ENCODE measurements around the gene MLIP.
"Not testable (repeated sequence)": the region's sequence is repeated elsewhere in the genome, so short reads cannot be mapped to it uniquely, and the experiment has no call there.

Gene MLIP

DNA sequence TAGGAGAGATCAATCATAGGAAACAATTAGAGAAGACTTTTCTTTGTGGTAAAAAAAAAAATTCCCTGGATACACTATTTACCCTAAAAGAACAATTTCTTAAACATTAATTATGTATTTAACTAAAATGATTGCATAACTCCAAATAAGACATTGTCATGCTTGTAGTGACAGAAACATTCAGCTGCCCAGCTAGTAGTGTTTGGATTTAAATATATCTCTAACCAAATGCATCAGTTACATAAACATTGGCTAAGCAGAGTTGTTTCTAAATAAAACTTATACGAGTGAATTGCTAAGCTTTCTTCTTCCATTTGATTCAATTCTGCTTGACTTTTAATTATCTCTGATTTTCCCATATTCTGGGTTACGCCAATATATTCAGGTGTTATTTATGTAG lies 23.7 kb downstream of the MLIP start:
- DNase-seq (ENCODE audit: low read depth, low spot score), result no peak
- H3K4me3 ChIP-seq (ENCODE audit: low read length), result no peak overlapping the region

DNA sequence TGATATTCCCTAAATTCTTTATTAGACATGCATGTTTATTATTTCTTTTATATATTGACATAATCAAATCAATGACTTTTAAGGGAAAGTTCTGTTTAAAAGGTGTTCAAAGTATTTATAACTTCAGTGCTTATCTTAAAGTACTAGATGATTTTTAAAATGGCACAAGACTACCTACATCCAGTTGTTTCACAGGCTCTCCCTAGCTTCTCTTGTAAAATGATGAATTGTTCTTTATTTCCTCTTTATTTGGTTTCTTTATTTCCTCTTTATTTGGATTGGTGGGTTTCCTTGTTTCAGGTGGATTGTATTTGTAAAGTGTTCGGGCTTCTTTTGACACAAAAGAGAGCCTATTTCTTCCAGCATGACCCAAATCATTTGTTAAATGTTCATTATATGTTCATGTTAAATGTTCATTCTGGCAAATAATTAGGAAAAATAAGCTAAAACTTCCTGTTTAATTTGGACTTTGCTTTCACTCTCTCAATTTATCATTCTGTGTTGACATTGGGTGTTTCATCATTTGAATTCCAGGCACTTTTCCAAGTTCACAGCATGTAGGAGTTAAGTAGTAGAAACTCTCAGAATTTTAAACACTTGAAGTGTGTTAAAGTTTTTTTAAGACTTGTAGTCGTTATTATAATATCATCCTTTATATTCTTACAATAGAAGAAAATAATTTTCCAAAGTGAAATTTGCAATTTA lies 24.6 kb downstream of the MLIP start:
- H3K4me3 ChIP-seq (ENCODE audit: low read length), result no peak overlapping the region
- no peak for DNase-seq (ENCODE audit: low read depth, low spot score)

DNA sequence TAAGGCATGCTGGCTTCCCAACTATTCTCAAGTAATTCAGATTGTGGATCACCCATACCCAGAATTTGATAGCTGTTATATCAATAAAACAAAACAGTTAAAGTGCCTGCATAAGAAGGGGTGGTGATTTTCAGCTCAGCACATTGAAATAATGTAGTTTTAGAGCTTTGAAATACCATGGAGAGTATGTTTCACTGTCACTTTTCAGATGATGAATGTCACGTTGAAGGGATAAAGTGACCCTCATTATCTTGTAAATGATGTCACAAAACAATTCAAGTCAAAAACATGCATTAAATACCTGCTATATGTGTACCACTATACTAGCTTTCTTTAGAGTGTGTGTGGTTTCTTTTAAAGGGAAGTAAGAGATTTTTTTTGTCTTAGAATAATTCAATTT lies 27.6 kb downstream of the MLIP start:
- no peak overlapping the region for H3K4me3 ChIP-seq (ENCODE audit: low read length)
- no peak for DNase-seq (ENCODE audit: low read depth, low spot score)

DNA sequence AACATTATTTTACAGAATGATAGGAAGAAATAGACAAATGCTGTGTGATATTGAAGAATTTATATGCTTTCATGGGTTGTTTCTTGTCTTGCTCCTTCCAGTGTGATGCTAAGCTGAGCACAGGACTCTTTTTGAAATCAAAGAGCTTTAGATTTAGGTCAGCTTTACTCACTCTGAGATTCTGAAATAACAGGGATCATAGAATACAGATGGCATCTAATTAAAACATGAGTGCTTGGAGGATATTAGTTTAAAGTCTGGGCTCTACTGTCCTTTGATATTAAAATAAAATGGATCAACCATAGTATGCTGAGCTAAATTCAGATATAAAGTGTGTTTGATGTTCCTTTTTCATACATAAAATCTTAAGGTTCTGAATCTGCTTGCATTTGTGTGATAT lies 29.6 kb downstream of the MLIP start:
- DNase-seq (ENCODE audit: low read depth, low spot score), result no peak
- H3K4me3 ChIP-seq (ENCODE audit: low read length), result no peak overlapping the region

DNA sequence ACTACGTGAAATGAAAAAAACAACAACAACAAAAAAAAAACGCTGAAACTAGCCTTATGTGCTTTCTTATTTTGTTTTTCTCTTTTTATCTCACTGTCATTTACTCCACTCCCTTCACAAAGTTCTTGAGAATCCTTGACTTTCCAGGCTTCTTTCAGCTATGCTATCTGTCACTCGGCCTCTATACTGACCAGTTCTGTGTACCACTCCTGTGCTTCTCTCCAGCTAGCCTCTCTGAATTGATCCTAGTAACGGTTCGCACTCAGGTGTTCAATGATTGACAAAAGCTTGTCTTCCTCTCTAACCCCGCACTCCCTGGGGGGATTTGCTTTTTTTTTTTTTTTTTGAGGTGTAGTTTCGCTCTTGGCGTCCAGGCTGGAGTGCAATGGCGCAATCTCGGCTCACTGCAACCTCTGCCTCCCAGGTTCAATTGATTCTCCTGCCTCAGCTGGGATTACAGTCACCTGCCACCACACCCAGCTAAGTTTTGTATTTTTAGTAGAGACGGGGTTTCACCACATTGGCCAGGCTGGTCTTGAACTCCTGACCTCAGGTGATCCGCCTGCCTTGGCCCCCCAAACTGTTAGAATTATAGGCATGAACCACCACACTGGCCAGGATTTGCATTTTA lies 31.8 kb downstream of the MLIP start:
- no peak for DNase-seq (ENCODE audit: low read depth, low spot score)

DNA sequence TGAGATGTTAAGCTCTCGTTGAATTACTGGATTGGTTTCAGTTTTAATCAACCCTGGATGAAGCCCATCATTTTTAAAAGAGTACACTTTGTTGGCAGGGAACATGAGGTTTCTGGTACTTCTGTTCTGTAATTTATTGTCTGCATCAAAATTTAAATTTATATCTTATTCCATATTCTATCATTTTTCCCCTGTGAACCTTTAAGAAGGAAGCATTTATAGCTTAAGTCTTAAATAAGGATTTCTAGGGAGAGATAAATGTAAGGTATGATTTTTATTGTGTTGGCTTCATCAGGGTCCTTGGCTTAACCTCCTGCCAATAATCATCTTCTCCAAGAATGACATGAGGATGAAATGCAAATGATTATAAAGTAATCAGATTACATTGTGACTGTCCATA lies 40.6 kb downstream of the MLIP start:
- no peak overlapping the region for H3K4me3 ChIP-seq (ENCODE audit: low read length)
- no peak for DNase-seq (ENCODE audit: low read depth, low spot score)

More for the DNA sequence above, 31.8 kb downstream of the MLIP start:
- H3K4me3 ChIP-seq (ENCODE audit: low read length), result no peak overlapping the region

DNA sequence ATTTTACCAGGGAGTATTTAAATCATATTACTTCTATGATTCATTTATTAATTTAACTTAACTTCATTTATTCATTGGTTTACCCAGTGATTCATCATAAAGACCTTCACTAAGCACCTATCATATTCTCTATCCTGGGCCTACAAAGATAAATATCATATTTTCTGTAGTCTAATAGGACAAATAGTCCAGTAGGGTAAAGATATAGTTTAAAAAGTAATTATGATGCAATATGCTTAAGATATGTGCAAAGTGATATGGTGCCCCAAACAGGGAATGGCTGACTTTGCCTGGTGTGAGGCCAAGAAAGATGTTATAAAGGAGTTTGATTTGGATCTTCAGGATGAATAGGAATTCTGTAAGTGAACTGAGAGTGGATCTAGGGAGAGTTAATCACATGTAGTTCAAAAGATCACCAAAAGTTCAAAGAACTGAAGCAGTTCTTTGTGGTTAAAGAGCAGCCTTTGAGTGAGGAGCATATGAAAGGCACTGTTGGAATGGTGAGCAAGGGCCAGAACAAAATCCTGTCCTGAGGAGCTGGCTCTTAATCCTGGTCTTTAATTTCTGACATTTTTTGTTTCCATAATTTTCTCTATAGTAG lies 45.5 kb downstream of the MLIP start:
- no peak overlapping the region for H3K4me3 ChIP-seq (ENCODE audit: low read length)
- DNase-seq (ENCODE audit: low read depth, low spot score), result no peak

DNA sequence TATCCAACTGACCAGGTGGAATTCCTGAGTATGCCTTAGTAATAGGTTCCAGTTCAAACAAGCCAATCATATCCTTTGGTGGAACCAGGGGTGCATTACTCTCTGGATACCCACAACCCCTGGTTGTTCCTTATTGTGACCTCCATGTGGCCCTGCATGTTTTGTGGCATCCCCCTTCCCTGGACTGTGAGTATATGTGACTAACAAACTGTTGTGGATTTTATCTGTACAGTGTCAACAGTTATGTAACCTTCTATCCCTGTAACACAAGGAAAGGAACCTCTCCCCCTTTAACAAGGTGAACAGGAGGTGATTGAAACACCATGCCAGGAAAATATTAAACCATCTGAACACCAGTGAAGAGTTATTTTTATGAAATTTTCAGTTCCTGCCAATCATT lies 46.2 kb downstream of the MLIP start:
- H3K4me3 ChIP-seq (ENCODE audit: low read length), result no peak overlapping the region
- no peak for DNase-seq (ENCODE audit: low read depth, low spot score)

DNA sequence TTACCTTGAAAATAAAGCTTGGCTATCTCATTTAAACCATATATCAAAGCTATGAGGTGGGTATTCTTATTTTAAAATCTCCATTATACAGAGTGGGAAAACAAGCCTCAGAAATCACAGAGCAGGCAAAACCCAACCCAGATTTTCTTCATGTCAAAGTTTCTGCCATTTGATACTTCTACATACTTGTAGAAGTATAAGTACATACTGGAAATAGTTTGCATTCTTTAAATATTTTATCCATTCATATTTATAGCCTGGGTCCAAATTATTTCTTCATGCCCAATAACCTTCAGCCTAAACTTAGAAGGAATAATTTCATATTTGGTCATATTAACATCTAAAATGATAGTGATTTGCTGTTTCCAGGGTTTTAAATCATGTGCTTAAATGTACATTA lies 61.8 kb downstream of the MLIP start:
- DNase-seq (ENCODE audit: low read depth, low spot score), result no peak
- H3K4me3 ChIP-seq (ENCODE audit: low read length), result no peak overlapping the region

DNA sequence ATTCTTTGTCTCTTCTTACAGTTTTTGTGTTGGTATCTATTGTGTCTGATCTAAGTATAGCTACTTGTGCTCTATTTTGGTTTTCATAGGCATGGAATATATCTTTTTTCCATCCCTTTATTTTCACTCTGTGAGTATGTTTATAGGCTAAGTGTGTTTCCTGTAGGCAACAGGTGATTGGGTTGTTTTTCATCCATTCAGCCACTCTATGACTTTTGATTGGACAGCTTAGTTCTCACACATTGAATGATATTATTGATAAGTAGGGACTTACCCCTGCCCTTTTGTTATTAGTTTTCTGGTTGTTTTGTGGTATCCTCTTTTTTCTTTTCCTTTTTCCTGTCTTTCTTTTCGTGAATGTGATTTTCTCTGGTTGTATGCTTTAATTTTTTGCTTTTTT lies 67.9 kb downstream of the MLIP start:
- H3K4me3 ChIP-seq (ENCODE audit: low read length), result no peak overlapping the region
- DNase-seq (ENCODE audit: low read depth, low spot score), result no peak

DNA sequence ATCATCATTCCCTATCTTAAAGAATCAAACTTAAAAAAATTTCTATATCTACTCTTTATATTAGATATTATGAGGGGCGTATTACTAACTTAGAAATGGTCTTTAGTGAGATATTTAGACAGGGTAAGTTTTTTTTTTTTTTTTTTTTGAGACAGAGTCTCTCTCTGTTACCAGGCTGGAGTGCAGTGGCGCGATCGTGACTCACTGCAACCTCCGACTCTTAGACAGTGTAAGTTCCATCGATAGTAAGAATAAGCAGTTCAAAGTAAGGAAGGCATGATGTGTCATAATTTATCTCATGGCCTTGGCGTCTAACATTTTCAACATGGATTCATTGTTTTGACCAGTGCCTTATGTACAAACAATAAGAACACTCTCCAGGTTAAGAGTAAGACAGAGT lies 72.4 kb downstream of the MLIP start:
- H3K4me3 ChIP-seq (ENCODE audit: low read length), result no peak overlapping the region
- DNase-seq (ENCODE audit: low read depth, low spot score), result no peak

DNA sequence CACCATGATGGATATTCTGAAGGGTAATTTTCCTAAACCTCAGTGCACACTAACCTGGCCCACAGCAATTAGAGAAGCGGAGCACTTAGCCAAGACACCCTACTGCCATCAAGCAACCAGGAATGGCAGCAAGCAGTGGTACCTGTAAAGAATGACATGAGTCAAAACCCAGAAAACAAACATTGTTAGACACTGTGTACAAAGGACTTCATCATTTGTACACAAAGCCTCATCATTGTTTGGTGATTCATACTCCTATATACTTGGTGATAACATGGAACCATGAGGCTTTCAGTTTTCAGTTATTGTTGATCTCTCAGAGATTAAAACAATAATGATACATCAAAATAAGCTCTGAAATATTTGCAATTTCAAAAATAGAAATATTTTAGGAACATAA lies 74.6 kb downstream of the MLIP start:
- no peak for DNase-seq (ENCODE audit: low read depth, low spot score)
- H3K4me3 ChIP-seq (ENCODE audit: low read length), result no peak overlapping the region

DNA sequence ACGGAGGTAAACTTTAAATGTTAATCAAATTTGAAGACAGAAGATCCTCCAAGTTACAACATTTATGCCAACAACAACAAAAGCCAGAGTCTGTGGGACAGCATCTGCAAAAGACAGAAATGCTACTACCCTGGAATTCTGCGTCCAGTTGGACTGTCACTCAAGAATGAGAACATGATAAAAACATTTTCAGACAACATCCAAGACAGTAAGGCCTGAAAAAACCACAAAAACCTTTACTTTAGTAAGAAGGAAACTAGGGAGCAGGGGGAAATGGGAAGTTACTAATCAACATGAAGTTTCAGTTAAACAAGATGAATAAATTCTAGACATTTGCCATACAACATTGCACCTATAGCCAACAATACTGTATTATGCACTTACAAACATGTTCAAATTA lies 77.6 kb downstream of the MLIP start:
- H3K4me3 ChIP-seq (ENCODE audit: low read length), result no peak overlapping the region
- no peak for DNase-seq (ENCODE audit: low read depth, low spot score)

DNA sequence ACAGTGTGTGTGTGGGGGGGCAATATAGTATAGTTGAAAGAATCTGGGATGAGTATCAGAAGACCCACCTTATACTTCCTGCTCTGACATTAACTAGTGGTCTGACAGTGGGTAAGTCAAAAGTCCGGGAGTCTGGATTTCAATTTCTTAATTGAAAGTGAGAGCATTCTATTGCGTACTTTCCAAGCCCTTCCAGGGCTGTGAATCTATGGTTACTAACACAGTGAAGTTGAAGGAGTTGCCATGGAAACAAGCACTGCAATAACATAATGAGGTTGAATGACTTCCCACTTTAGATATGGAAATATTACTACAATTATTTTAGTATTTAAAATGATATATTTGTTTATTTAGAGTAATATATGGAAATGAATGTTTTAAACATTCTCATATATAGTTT lies 80.2 kb downstream of the MLIP start:
- H3K4me3 ChIP-seq (ENCODE audit: low read length), result no peak overlapping the region
- no peak for DNase-seq (ENCODE audit: low read depth, low spot score)

DNA sequence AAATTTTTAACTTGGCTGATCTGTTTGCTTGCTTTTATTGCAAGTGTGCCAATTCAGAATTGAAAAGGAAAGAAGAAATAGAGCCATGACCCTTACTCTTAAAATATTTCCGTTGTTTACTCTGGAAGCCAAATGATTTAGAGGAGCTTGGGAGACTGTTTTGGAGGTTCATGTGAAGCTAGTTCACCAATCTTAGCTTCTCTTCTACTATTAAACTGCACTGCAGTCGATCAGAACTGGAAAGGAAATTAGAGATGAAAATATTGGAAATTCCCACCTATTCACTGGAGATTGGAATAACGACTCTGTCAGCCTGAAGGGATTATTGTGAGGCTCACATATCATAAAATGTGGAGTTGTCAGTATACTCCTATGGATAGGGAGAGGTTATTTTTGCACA lies 81.8 kb downstream of the MLIP start:
- H3K4me3 ChIP-seq (ENCODE audit: low read length), result no peak overlapping the region
- DNase-seq (ENCODE audit: low read depth, low spot score), result no peak

DNA sequence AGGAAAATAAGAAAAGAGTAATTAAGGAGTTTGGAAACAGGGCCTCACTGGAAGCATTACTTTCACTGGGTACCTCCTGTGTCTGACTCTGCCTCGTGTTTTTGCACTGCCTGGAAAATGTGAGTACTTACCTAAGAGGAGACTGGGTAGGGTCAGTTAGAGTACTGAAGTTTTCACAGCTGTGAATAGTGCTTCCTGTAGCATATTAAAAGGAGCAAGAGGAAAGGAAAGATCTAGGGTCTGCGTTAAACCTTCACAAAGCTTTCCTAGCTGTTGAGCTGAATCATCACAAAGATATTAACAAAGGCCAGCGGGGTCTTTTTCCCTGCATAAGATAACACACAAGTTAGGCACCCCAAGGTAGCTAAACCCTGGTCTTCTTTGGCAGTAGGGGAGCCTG lies 82.3 kb downstream of the MLIP start:
- no peak overlapping the region for H3K4me3 ChIP-seq (ENCODE audit: low read length)
- no peak for DNase-seq (ENCODE audit: low read depth, low spot score)

DNA sequence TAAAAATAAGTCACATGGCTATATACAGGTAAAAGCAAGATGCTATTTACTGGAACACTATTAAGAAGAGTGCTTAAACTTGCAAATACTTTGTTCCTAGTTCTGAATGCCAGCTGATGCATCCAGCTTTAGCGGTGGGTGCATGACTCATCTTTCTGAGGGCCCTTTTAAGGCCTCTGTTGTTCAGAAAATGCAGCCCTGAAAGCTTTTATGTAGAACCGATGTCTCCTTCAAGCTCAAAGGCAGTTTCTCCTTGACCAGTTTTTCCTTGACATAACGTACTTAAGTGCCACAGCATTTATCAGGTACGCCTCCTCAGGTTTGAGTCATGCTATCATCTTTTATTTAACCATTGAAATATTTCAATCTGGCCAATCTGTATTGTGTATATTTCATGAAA lies 82.8 kb downstream of the MLIP start:
- DNase-seq (ENCODE audit: low read depth, low spot score), result no peak
- H3K4me3 ChIP-seq (ENCODE audit: low read length), result no peak overlapping the region

DNA sequence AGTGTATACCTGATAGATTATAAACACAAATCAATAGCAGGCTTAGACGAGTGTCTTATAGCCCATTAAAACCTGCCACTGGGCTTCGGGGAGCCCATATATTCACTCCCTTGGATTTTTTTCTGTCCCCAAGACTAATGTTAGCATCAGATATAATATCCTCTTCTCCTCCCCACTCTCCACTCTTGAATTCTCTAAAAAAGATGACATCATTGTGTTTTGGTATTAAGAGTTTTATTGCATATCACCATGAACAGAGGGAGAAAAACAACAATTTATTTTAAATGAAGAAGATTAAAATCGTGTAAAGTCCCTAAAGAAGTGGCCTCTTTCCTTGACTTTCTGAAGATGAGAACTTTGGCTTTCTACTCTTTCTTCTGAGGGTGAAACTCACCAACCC lies 84.4 kb downstream of the MLIP start:
- no peak for DNase-seq (ENCODE audit: low read depth, low spot score)
- no peak overlapping the region for H3K4me3 ChIP-seq (ENCODE audit: low read length)

DNA sequence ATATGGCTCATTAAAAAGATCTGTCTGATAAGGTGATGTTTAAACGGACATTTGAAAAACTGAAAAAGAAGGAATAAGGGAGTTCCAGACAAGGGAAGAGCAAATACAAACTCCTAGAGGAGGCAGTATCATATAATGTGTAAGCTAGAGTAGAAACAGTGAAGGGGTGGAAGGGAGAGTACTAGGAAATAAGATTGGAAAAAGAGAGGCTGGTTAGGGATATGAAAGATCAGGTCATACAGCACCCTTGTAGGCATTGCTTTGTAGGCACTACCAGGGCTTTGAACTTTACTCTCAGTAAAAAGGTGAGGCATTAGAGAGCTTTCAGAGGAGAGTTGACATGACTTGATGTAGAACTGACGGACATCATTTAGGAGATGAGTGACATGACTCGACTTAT lies 85.7 kb downstream of the MLIP start:
- no peak overlapping the region for H3K4me3 ChIP-seq (ENCODE audit: low read length)
- no peak for DNase-seq (ENCODE audit: low read depth, low spot score)

DNA sequence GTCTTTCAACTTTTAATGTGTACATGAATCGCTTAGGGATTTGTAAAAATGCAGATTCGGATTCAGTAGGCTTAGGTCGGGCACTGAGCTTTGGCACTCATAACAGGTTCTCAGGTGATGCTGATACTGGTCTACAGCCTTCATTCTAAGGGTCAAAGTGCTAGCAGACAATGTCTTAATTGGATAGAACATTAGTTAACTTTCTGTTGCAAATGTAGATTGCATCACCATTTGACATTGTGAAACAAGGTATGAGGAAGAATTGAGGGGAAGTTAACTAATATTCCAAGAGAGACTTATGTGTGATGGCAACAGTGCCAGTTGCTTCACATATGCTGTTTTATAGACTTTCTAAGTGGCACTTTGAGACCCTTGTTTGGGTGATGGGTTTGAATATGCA lies 86.9 kb downstream of the MLIP start:
- H3K4me3 ChIP-seq (ENCODE audit: low read length), result no peak overlapping the region
- DNase-seq (ENCODE audit: low read depth, low spot score), result no peak

DNA sequence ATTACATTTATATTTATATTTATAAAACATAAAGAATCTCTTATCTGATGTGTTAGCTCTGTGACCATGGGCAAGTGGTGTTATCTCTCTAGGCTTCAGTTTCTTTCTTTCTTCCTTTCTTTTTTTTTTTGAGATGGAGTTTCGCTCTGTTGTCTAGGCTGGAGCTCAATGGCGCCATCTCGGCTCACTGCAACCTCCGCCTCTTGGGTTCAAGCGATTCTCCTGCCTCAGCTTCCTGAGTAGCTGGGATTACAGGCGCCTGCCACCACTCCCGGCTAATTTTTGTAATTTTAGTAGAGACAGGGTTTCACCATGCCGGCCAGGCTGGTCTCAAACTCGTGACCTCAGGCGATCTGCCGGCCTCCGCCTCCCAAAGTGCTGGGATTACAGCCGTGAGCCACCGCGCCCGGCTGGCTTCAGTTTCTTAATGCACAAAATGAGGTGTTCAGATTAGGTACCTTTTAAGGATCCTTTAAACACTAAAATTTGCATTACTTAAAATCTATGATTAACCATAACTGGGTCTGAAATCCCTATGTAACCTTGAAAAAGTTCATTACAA lies 92.3 kb downstream of the MLIP start:
- DNase-seq (ENCODE audit: low read depth, low spot score); H3K4me3 ChIP-seq (ENCODE audit: low read length): not testable (repeated sequence)
